ENCODE data around the gene AK5. TPM values are rescaled to one million over a fixed set of nuclear protein-coding genes. Genes with fewer than 3 reads are reported as not detected.

Gene AK5
- total and polyA plus RNA-seq, 2 of the 13 experiments (the other 11 are each of a cell fraction or from before 2014, with no cell fraction given): not detected

GRCh38 chr1:77548285-77548684 is 266.5 kb downstream of the AK5 start:
- no peak for TF ChIP-seq ZNF512B (CRISPR knock-in tag; IDR thresholded peaks at IDR 0.05; ENCODE audit: borderline replicate concordance)
- no peak for TF ChIP-seq ELK4 (CRISPR knock-in tag; IDR thresholded peaks at IDR 0.05; ENCODE audit: borderline replicate concordance)
- TF ChIP-seq ZNF850 (CRISPR knock-in tag; conservative IDR thresholded peaks at IDR 0.05): no peak
- no peak for TF ChIP-seq RBM39 (IDR thresholded peaks at IDR 0.05; ENCODE audit: low read depth, low read length, poor library complexity, severe bottlenecking)
- TF ChIP-seq TRIM22 (IDR thresholded peaks at IDR 0.05): no peak
- TF ChIP-seq CENPT (CRISPR knock-in tag; IDR thresholded peaks at IDR 0.05; ENCODE audit: low read depth): no peak
- no peak for TF ChIP-seq ZNF792 (CRISPR knock-in tag; IDR thresholded peaks at IDR 0.05)
- TF ChIP-seq HNF4G (IDR thresholded peaks at IDR 0.05; ENCODE audit: borderline replicate concordance, low read depth, low read length): no peak
- TF ChIP-seq HNF4G (CRISPR knock-in tag; IDR thresholded peaks at IDR 0.05; ENCODE audit: borderline replicate concordance, low read depth): no peak
- TF ChIP-seq ZNF276 (CRISPR knock-in tag; IDR thresholded peaks at IDR 0.05; ENCODE audit: low read depth): no peak
- no peak for TF ChIP-seq EHMT2 (IDR thresholded peaks at IDR 0.05; ENCODE audit: borderline replicate concordance, low read depth, low read length)
- TF ChIP-seq BRCA1 (CRISPR knock-in tag; IDR thresholded peaks at IDR 0.05): no peak
- no peak for TF ChIP-seq ZNF143 (CRISPR knock-in tag; IDR thresholded peaks at IDR 0.05)
- TF ChIP-seq DDIT3 (CRISPR knock-in tag; IDR thresholded peaks at IDR 0.05): no peak
- POLR2A ChIA-PET: no interaction called here
- H3K36me3 ChIP-seq (replicated peaks in 1 of 2; ENCODE audit: control insufficient read depth in 1 of 2, insufficient read depth in 2 of 2, low read length in 2 of 2): no peaks in the 10 kb centered on the region
- no peaks in the 10 kb centered on the region for H3K9me3 ChIP-seq (ENCODE audit: low read length)
- no peak for ATAC-seq
- H3K27ac ChIP-seq (ENCODE audit: extremely low read length, insufficient read depth, low read length): no peak overlapping the region
- intact Hi-C loops (cut with micrococcal nuclease; ENCODE audit: unreplicated experiment): no loop called here
- CTCF ChIA-PET (ENCODE audit: low intra/inter-chr PET ratio, low total read pairs): no interaction called here
- H4K20me1 ChIP-seq (ENCODE audit: insufficient read depth, low read length): no peaks in the 10 kb centered on the region
- no peaks in the 10 kb centered on the region for H3K4me1 ChIP-seq (ENCODE audit: insufficient read depth, low read length)
- no peak overlapping the region for H3K4me2 ChIP-seq (ENCODE audit: low read depth, low read length)
- peaks cover 0 to 6% of the 10 kb centered on the region in 2 experiments; a peak in 2 of 5 replicates for H3K27me3 ChIP-seq (ENCODE audit: control insufficient read depth in 1 of 2, insufficient read depth in 2 of 2, low read length in 2 of 2)
- H3K4me3 ChIP-seq (replicated peaks in 1 of 3; ENCODE audit: insufficient read depth in 1 of 3, low read depth in 2 of 3, low read length in 3 of 3): no peak overlapping the region
- no TSS peak for BruUV-seq (replicated peaks)
- no peak overlapping the region for H2AFZ ChIP-seq (ENCODE audit: low read length)
- no peak overlapping the region for H3K9ac ChIP-seq (ENCODE audit: insufficient read depth, low read depth, low read length)
- in situ Hi-C loops (cut with HindIII; ENCODE audit: extremely low pct_ligation_motif_present, low pct_unique_long_range_greater_than_20kb): no loop called here
- no peak for DNase-seq (ENCODE audit: low spot score)
- no peak for FAIRE-seq
- no peaks in the 10 kb centered on the region for H3K79me2 ChIP-seq (ENCODE audit: insufficient read depth, low read length)
- 44% methylated on average over 3 of the region's 3 CpGs for WGBS (ENCODE audit: low lambda C conversion rate)
